ENCODE results near the gene HOXA6.

DNA sequence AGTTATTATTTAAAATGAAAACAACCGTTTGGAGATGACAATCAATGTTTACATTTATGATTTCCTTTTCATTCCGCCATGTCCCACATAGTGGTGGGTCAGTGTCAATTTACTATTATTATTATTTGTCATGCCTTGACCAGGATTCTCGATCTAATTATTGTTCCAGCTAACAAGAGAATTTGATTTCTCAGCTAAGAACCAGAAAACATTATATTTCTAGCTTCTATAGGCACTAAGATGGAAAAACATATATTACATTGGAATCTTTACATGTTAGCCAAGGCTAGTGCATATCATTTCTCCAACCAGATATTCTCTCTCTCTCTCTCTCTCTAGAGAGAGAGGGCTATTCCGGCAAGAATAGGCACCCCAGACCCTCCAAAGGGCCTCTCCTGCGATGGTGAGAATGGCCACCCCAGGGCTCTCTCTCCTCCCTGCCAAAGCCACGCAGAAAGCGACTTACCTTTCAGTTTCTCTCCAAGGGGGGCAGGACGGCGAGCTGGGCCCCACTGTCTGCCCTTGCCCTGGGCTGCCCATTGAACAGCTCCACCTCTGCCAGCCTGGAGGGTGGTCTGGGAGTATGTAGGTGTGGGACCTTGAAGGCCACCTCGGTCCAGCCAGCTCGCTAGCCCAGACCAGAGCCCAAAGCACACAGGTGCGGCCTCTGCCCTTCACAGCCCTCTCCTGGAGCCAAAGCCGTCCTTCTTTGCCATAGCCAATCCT is 2.4 kb upstream of the HOXA6 start:
- TF ChIP-seq, protein P1, sequence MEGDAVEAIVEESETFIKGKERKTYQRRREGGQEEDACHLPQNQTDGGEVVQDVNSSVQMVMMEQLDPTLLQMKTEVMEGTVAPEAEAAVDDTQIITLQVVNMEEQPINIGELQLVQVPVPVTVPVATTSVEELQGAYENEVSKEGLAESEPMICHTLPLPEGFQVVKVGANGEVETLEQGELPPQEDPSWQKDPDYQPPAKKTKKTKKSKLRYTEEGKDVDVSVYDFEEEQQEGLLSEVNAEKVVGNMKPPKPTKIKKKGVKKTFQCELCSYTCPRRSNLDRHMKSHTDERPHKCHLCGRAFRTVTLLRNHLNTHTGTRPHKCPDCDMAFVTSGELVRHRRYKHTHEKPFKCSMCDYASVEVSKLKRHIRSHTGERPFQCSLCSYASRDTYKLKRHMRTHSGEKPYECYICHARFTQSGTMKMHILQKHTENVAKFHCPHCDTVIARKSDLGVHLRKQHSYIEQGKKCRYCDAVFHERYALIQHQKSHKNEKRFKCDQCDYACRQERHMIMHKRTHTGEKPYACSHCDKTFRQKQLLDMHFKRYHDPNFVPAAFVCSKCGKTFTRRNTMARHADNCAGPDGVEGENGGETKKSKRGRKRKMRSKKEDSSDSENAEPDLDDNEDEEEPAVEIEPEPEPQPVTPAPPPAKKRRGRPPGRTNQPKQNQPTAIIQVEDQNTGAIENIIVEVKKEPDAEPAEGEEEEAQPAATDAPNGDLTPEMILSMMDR (conservative IDR thresholded peaks at IDR 0.05; ENCODE audit: low read depth, low read length): no peak
- TF ChIP-seq POLR2A (IDR thresholded peaks at IDR 0.05; ENCODE audit: low read depth, low read length) (no peak), MXI1 (IDR thresholded peaks at IDR 0.05; ENCODE audit: borderline replicate concordance, low read depth, low read length) (no peak), FOS (IDR thresholded peaks at IDR 0.05; ENCODE audit: low read depth, low read length) (no peak), RAD21 (IDR thresholded peaks at IDR 0.05; ENCODE audit: low read length) (no peak), BHLHE40 (IDR thresholded peaks at IDR 0.05; ENCODE audit: low read depth, low read length) (no peak), RFX5 (IDR thresholded peaks at IDR 0.05; ENCODE audit: low read depth, low read length) (no peak), MAFK (IDR thresholded peaks at IDR 0.05; ENCODE audit: low read depth, low read length) (no peak), SMC3 (IDR thresholded peaks at IDR 0.05; ENCODE audit: low read depth, low read length) (no peak), CEBPB (IDR thresholded peaks at IDR 0.05; ENCODE audit: low read depth, low read length) (no peak)
- TF ChIP-seq, protein P2, sequence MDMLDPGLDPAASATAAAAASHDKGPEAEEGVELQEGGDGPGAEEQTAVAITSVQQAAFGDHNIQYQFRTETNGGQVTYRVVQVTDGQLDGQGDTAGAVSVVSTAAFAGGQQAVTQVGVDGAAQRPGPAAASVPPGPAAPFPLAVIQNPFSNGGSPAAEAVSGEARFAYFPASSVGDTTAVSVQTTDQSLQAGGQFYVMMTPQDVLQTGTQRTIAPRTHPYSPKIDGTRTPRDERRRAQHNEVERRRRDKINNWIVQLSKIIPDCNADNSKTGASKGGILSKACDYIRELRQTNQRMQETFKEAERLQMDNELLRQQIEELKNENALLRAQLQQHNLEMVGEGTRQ (IDR thresholded peaks at IDR 0.05; ENCODE audit: low read depth, low read length): no peak
